ENCODE data around the gene NUDT1.

Gene NUDT1

DNA sequence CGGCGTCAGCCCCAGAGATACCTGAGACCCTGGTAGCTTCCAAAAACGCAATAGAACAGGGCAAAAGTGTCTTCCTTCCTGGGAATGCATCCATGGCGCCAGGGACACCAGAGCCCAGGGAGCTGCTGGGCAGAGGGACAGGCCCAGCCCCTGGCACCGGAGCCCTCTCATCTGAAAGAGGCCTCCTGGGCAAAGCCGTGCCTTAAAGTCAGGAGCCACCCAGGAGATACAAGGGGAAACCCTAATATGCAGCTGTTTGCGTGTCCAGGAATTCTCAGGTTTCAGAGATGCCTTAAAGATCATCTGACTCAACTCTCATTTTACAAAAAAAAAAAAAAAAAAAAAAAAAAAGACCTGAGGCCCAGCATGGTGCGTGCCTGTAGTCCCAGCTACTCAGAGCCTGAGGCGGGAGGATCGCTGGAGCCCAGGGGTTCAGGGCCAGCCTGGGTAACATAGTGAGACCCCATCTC, 28.0 kb downstream of the NUDT1 start:
- peak; percentile 69 for DNase-seq (ENCODE audit: low read depth)

DNA sequence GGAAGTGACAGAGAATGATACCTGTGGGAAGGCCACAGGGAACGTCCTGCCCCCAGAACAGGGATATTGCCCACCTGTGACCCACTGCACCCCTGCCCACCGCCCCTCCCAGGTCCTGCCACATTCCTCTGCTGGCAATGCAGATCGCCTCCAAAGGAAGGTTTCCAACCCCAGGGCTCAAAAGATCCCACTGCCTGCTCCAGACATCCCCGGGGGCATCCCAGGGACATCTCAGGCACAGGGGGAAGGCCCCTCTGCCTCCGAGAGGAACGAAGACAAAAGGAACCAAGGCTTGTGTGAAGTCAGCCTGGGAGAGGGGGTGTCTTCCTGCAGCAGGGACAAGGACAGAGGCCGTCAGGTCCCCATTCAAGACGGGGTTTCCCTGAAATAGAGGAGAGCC, 28.5 kb downstream of the NUDT1 start:
- no peak for DNase-seq (ENCODE audit: low read depth)

- DNase-seq (ENCODE audit: low read depth) = no peak
Measured at GRCh38 chr7:2271273-2272026, 29.4 kb downstream of the NUDT1 start.

DNA sequence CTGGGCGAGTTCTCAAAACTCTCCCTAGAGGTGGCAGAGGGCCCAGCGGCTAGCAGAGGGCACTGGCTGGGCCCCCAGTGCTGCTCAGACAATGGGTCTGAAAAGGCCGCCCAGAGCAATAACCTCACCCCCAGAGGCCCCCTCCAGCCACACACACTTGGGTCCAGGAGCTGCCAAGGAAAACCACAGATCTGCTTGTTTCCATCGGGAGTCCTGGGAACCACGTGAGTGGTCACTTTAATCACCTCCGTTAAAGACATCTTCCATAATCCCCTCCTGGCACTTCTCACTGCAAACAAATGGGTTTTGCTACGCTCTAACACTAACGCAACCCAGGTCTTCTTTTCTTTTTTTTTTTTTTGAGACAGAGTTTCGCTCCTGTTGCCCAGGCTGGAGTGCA, 30.0 kb downstream of the NUDT1 start:
- no peak for DNase-seq (ENCODE audit: low read depth)

- no peak for DNase-seq (ENCODE audit: low read depth)
Measured at GRCh38 chr7:2273866-2274265, 31.8 kb downstream of the NUDT1 start.

- DNase-seq (ENCODE audit: low read depth) = no peak
Measured at GRCh38 chr7:2274666-2275065, 32.6 kb downstream of the NUDT1 start.

DNA sequence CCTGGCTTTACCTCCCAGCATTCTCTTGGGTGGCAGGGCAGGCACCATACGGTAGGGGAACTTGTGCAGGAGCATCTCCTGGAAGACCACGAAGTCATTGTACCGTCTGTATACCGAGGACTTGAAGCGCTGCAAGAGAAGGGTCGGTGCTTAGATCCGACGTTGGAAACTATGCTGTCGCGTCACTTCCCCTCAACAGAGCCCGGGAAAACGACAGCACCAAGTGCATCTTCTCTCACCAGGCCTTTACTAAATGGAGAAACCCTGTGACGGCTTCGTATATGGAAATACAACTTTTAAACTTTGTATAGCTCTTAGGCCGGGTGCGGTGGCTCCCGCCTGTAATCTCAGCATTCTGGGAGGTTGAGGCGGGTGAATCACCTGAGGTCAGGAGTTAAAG, 33.1 kb downstream of the NUDT1 start:
- DNase-seq (ENCODE audit: low read depth) = no peak

DNA sequence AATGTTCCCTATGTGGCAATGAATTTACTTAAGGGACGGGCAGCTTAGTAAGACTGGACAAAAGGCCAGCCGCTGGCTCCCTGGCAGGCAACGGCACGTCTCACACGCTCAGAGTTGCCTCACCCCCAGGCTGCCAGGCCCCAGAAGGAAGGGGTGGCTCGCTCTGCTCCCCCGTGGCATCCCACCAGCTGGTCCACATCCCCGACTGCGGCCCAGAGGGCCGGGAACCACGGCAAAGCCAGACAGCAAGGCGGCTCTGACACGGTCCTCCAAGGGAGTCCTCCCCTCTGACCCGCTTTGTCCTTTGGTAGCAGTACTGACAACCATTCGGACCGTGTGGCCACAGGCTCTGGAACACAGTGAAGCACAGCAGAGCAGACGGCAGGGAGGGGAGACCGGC, 34.1 kb downstream of the NUDT1 start:
- no peak for DNase-seq (ENCODE audit: low read depth)

- no peak for DNase-seq (ENCODE audit: low read depth)
Measured at GRCh38 chr7:2278026-2278425, 36.0 kb downstream of the NUDT1 start.

DNA sequence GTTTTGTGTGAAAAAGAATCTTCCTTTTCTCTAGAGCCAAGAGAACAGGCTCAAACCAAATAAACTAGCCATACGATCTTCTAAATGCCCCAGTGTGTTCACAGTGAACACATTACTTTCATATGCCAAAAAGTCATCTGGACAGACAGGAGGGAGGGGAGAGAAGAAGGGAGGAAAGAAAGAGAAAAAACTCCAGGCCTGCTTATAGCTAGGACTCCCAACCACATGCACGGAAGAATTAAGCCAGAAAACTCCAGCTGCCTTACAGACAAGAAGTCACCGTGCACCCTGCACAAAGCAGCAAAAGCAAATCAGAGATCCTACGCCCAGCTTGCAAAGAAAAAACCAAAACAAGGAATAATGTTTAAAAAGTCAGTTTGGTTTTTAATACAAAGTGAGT, 37.9 kb downstream of the NUDT1 start:
- DNase-seq (ENCODE audit: low read depth) = no peak

GRCh38 chr7:2280424-2280823, 38.4 kb downstream of the NUDT1 start:
- no peak for DNase-seq (ENCODE audit: low read depth)

DNA sequence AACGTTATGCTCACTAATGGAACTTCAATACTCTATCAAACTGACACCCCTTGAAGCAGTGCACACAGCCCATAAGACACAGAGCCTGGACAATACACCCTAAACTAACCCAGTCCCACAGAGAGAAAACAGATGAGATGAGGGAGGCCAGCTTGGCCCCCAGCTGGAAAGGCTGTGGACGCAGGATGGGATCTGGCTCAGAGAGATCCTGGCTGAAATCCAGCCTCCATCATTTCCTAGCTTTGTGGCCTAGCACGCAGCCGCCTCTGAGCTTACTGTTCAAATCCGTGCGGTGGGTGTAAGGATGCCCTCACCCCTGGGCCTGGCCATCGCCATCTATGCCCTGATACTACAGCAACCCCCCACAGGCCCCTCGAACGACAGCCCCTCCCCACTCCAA, 39.5 kb downstream of the NUDT1 start:
- peak; percentile 48 for DNase-seq (ENCODE audit: low read depth)

GRCh38 chr7:2282185-2282751, 40.2 kb downstream of the NUDT1 start:
- DNase-seq (ENCODE audit: low read depth) = no peak

DNA sequence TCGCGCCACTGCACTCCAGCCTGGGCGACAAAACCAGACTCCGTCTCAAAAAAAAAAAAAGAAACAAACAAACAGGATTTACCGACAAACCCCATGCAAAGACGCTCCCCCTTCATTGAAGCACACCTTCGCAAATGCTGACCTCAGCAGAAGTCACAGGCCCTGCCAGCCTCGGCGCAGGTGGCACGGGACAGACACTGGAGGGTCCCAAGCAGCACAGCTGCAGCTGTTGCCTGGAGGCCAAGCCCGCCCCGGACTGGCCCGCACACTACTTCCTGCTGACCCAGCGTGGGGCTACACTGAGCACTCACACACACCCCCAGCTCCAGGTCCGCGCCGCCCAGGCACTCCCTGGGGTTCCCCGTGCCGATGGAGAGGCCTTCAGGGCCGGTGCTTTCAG, 41.0 kb downstream of the NUDT1 start:
- DNase-seq (ENCODE audit: low read depth) = no peak

GRCh38 chr7:2287745-2288144, 45.7 kb downstream of the NUDT1 start:
- no peak for DNase-seq (ENCODE audit: low read depth)

DNA sequence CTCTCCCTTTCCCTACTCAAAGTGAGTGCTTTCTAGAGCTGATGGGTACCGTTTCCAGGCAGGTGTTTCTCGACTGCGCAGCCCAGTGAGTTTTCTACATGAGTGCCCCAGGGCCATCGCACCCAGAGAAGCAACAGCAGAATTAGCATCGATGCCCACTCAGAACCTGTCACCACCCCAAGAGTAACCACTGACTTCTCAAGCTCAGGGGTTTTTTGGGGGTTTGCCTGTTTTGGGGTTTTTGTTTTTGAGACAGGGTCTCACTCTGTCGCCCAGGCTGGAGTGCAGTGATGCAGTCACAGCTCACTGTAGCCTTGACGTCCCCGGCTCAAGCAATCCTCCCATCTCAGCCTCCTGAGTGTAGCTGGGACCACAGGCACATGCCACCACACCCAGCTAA, 46.5 kb downstream of the NUDT1 start:
- no peak for DNase-seq (ENCODE audit: low read depth)

- no peak for DNase-seq (ENCODE audit: low read depth)
Measured at GRCh38 chr7:2289111-2289586, 47.1 kb downstream of the NUDT1 start.

- no peak for DNase-seq (ENCODE audit: low read depth)
Measured at GRCh38 chr7:2289621-2290020, 47.6 kb downstream of the NUDT1 start.

GRCh38 chr7:2290877-2291276, 48.9 kb downstream of the NUDT1 start:
- no peak for DNase-seq (ENCODE audit: low read depth)

- no peak for DNase-seq (ENCODE audit: low read depth)
Measured at GRCh38 chr7:2295936-2296620, 54.1 kb downstream of the NUDT1 start.

GRCh38 chr7:2296832-2297231, 54.8 kb downstream of the NUDT1 start:
- DNase-seq (ENCODE audit: low read depth) = no peak

DNA sequence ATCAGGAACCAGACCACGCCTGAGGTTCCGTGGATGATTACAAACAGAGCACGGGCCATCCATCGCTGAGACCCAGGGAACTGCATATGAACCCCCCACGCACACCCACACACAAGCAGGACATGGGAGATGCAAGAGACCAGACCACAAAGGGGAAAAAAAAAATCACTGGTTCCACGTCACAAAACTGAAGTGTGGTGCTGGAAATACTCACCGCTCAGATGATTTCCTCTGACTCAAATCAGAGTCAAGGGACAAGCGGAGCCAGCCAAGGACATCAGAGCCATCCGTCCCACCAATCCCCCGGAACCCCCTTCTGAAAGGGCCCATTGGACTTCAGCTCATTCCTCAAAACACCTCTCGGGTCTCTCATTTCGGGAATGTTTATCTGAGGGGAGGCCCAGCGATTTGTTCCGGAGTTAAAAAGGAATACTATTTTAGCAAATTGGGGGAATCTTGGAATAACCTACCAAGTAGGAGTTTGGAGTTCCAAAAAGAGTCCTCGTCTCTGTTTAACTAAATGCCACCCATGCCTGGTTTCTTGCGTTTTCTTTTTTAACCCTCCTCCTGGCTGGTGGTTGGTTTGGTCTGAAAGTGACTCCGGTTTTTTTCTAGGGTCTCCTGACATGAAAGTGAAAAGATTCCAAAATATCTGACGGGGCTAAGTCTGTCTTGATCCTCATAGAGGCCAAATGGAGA, 57.3 kb downstream of the NUDT1 start:
- DNase-seq (ENCODE audit: low read depth) = peak; percentile 93
